Measurements from ENCODE around the gene RPUSD1. TPM values are rescaled to one million over a fixed set of nuclear protein-coding genes. Genes with fewer than 3 reads are reported as not detected.

The RPUSD1 gene
- total RNA-seq, 4 donors from 2014 or later: 16.1 to 71.4 (median 24.8) TPM

- Histone ChIP-seq H3K27ac (no peak overlapping the region), H3K4me3 (no peak overlapping the region), H3K9me3 (no peaks in the 10 kb centered on the region), H3K36me3 (no peaks in the 10 kb centered on the region), H3K4me1 (no peaks in the 10 kb centered on the region), H3K27me3 (peaks cover 43% of the 10 kb centered on the region)
- intact Hi-C loops (cut with DNase I; ENCODE audit: low total_unique reads): no loop called here
- 69% methylated on average over 18 of the region's 21 CpGs; no CpG with 5 or more reads in 1 of the 2 donors for WGBS, 2 donors (ENCODE audit: low coverage in 1 of 2)
- in situ Hi-C loops (cut with MboI; ENCODE audit: low pct_ligation_motif_present in 1 of 4, low pct_unique_long_range_greater_than_20kb in 1 of 4, low sequenced_read_pairs in 3 of 4): no loop called here
- TF ChIP-seq POLR2A (IDR thresholded peaks at IDR 0.05) (no peak), POLR2AphosphoS5 (IDR thresholded peaks at IDR 0.05) (no peak), CTCF (IDR thresholded peaks at IDR 0.05) (no peak), EP300 (IDR thresholded peaks at IDR 0.05; ENCODE audit: low read depth) (no peak)
- no peak for DNase-seq
These were observed 24.6 kb downstream of the RPUSD1 start for GRCh38 chr16:763369-764183.

GRCh38 chr16:762595-763268, 25.4 kb downstream of the RPUSD1 start:
- in situ Hi-C loops (cut with MboI; ENCODE audit: low pct_ligation_motif_present in 1 of 4, low pct_unique_long_range_greater_than_20kb in 1 of 4, low sequenced_read_pairs in 3 of 4): no loop called here
- no peak for TF ChIP-seq POLR2AphosphoS5 (IDR thresholded peaks at IDR 0.05)
- TF ChIP-seq EP300 (IDR thresholded peaks at IDR 0.05; ENCODE audit: low read depth): no peak
- TF ChIP-seq CTCF (IDR thresholded peaks at IDR 0.05): no peak
- TF ChIP-seq POLR2A (IDR thresholded peaks at IDR 0.05): no peak
- intact Hi-C loops (cut with DNase I; ENCODE audit: low total_unique reads): no loop called here
- no peak for DNase-seq
- WGBS, 2 donors (ENCODE audit: low coverage in 1 of 2): 58% methylated on average over 11 of the region's 17 CpGs; no CpG with 5 or more reads in 1 of the 2 donors
- Histone ChIP-seq H3K36me3 (no peaks in the 10 kb centered on the region), H3K27ac (no peak overlapping the region), H3K9me3 (no peaks in the 10 kb centered on the region), H3K27me3 (peaks cover 43% of the 10 kb centered on the region), H3K4me1 (no peaks in the 10 kb centered on the region), H3K4me3 (no peak overlapping the region)

GRCh38 chr16:761625-762513, 26.3 kb downstream of the RPUSD1 start:
- no peak overlapping the region for H3K27ac ChIP-seq
- no peaks in the 10 kb centered on the region for H3K9me3 ChIP-seq
- intact Hi-C loops (cut with DNase I; ENCODE audit: low total_unique reads): no loop called here
- no peaks in the 10 kb centered on the region for H3K36me3 ChIP-seq
- no peak overlapping the region for H3K4me3 ChIP-seq
- no peaks in the 10 kb centered on the region for H3K4me1 ChIP-seq
- peaks cover 43% of the 10 kb centered on the region for H3K27me3 ChIP-seq
- 35% methylated on average over 22 of the region's 22 CpGs; no CpG with 5 or more reads in 1 of the 2 donors for WGBS, 2 donors (ENCODE audit: low coverage in 1 of 2)
- in situ Hi-C loops (cut with MboI; ENCODE audit: low pct_ligation_motif_present in 1 of 4, low pct_unique_long_range_greater_than_20kb in 1 of 4, low sequenced_read_pairs in 3 of 4): no loop called here
- TF ChIP-seq POLR2A (IDR thresholded peaks at IDR 0.05) (no peak), CTCF (IDR thresholded peaks at IDR 0.05) (no peak), EP300 (IDR thresholded peaks at IDR 0.05; ENCODE audit: low read depth) (no peak), POLR2AphosphoS5 (IDR thresholded peaks at IDR 0.05) (no peak)
- DNase-seq: no peak

Measured in transverse colon (tissue), 4 donors.